Body of pancreas (tissue), 4 donors: ENCODE measurements around the gene USP13.

Source experiments
- CTCF ChIP-seq, 7 experiments: fragments of 450-650 bp in 4 of 7; fragments of 200-600 bp in 3 of 7; sonication (generic) in 3 of 7; IDR thresholded peaks; one replicate each; pipeline ENCODE4 v1.5.1; 2016 to 2019; ENCODE audit warnings: antibody characterized with exemption in 7 of 7
- POLR2A ChIP-seq, 3 donors: fragments of 450-650 bp; IDR thresholded peaks; one replicate each; pipeline ENCODE4 v1.6.1; 2016; ENCODE audit warnings: antibody characterized with exemption in 3 of 3, mild to moderate bottlenecking in 2 of 3

- TF ChIP-seq POLR2A (IDR thresholded peaks at IDR 0.05) (no peak), CTCF (IDR thresholded peaks at IDR 0.05) (no peak)
Measured at GRCh38 chr3:179733797-179734196, 81.0 kb downstream of the USP13 start.
